ENCODE measurements around the gene TSPYL1.

GRCh38 chr6:116326181-116326671 lies 46.5 kb upstream of the TSPYL1 start:
- TF ChIP-seq TAF1 (IDR thresholded peaks at IDR 0.05; ENCODE audit: low read depth), result no peak
- no peak for TF ChIP-seq EZH2 (IDR thresholded peaks at IDR 0.05; ENCODE audit: borderline replicate concordance, insufficient read depth, low read length, poor library complexity, severe bottlenecking)
- no peak for TF ChIP-seq EP300 (conservative IDR thresholded peaks at IDR 0.05; ENCODE audit: poor library complexity, severe bottlenecking)
- TF ChIP-seq CTCF (IDR thresholded peaks at IDR 0.05; ENCODE audit: poor library complexity, severe bottlenecking), result no peak
- TF ChIP-seq POLR2AphosphoS5 (IDR thresholded peaks at IDR 0.05), result no peak
- no peak for TF ChIP-seq REST (IDR thresholded peaks at IDR 0.05; ENCODE audit: borderline replicate concordance)
- TF ChIP-seq MXI1 (conservative IDR thresholded peaks at IDR 0.05; ENCODE audit: poor library complexity, severe bottlenecking), result no peak
- TF ChIP-seq SMC3 (conservative IDR thresholded peaks at IDR 0.05; ENCODE audit: poor library complexity), result no peak
